ENCODE measurements around the gene RPS13. TPM values are rescaled to one million over a fixed set of nuclear protein-coding genes. Genes with fewer than 3 reads are reported as not detected.

RPS13 gene
- total and polyA plus RNA-seq, 9 of the 15 experiments (the other 6 are each of a cell fraction or from before 2014, with no cell fraction given), result 1,267 to 3,714 (median 1,762) TPM

DNA sequence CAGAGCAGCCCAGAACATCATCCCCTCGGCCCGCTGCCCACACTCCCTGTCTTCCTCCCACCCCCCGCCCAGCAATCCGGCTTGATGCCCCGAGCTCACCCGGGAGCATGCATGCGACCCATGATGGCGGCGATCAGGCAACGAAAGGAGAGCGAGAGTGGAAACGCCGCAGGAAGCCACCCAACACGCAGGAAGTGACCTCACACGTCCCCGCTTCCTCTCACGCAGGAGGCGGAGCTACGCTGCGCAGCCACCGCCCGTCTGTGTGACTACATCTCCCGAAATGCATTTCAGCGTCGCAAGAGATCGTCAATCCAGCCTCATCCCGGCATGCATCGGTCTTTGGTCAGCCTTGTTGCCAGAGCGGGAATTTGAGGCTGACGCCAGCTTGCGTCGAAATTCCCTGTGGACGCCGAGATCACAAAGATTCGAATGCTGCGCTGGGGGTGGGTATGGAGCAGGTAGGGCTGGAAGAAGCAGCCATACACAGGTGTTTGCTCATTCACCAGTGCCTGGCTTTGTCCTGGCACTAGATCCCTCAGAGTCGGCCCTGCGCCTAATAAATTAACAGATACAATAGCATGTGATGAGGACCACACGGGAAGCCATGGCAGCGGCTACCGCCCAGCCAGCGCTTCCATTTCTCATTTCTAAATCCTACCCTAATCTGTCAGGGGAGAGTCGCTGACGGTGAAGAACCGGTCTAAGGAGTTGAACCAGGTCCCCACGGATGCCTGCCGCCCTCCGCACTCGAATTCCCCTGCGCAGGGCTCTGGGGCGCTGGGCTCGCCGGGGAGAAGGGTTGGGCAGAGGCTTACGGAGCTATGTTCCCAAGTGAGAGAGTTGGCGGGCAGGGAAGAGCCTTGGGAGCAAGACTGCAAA lies at the start of gene RPS13 (continued):
- TF ChIP-seq, protein P1, sequence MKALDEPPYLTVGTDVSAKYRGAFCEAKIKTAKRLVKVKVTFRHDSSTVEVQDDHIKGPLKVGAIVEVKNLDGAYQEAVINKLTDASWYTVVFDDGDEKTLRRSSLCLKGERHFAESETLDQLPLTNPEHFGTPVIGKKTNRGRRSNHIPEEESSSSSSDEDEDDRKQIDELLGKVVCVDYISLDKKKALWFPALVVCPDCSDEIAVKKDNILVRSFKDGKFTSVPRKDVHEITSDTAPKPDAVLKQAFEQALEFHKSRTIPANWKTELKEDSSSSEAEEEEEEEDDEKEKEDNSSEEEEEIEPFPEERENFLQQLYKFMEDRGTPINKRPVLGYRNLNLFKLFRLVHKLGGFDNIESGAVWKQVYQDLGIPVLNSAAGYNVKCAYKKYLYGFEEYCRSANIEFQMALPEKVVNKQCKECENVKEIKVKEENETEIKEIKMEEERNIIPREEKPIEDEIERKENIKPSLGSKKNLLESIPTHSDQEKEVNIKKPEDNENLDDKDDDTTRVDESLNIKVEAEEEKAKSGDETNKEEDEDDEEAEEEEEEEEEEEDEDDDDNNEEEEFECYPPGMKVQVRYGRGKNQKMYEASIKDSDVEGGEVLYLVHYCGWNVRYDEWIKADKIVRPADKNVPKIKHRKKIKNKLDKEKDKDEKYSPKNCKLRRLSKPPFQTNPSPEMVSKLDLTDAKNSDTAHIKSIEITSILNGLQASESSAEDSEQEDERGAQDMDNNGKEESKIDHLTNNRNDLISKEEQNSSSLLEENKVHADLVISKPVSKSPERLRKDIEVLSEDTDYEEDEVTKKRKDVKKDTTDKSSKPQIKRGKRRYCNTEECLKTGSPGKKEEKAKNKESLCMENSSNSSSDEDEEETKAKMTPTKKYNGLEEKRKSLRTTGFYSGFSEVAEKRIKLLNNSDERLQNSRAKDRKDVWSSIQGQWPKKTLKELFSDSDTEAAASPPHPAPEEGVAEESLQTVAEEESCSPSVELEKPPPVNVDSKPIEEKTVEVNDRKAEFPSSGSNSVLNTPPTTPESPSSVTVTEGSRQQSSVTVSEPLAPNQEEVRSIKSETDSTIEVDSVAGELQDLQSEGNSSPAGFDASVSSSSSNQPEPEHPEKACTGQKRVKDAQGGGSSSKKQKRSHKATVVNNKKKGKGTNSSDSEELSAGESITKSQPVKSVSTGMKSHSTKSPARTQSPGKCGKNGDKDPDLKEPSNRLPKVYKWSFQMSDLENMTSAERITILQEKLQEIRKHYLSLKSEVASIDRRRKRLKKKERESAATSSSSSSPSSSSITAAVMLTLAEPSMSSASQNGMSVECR (CRISPR knock-in tag; IDR thresholded peaks at IDR 0.05), result peak; percentile 86; the same call in 1 of the 2 replicates
- TF ChIP-seq, protein P2, sequence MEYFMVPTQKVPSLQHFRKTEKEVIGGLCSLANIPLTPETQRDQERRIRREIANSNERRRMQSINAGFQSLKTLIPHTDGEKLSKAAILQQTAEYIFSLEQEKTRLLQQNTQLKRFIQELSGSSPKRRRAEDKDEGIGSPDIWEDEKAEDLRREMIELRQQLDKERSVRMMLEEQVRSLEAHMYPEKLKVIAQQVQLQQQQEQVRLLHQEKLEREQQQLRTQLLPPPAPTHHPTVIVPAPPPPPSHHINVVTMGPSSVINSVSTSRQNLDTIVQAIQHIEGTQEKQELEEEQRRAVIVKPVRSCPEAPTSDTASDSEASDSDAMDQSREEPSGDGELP (CRISPR knock-in tag; IDR thresholded peaks at IDR 0.05; ENCODE audit: borderline replicate concordance), result peak; percentile 85
- TF ChIP-seq FIP1L1 (IDR thresholded peaks at IDR 0.05; ENCODE audit: low read depth, low read length, poor library complexity, severe bottlenecking), result peak; percentile 43
- TF ChIP-seq SREBF1 (IDR thresholded peaks at IDR 0.05; ENCODE audit: borderline replicate concordance, low read depth, low read length), result 0 out of 2 replicates have a peak, but pooled peaks have one; percentile 64
- no peak for TF ChIP-seq FOXM1 (IDR thresholded peaks at IDR 0.05; ENCODE audit: low read depth)
- peak; percentile 74; the same call in 1 of the 2 replicates for TF ChIP-seq FOXM1 (CRISPR knock-in tag; IDR thresholded peaks at IDR 0.05; ENCODE audit: low read depth)
- TF ChIP-seq EHMT2 (IDR thresholded peaks at IDR 0.05), result peak; percentile 12; the same call in 1 of the 2 replicates
- TF ChIP-seq POLR2A (conservative IDR thresholded peaks at IDR 0.05), result peak; percentile 99
- peak; percentile 97 for TF ChIP-seq CEBPG (CRISPR knock-in tag; IDR thresholded peaks at IDR 0.05)
- TF ChIP-seq CEBPG (tag; conservative IDR thresholded peaks at IDR 0.05 in 1 of 2, IDR thresholded peaks at IDR 0.05 in 1 of 2), result peak in 1 of 2 experiments; percentile 64; a peak in 3 of 4 replicates
- TF ChIP-seq, protein P3, sequence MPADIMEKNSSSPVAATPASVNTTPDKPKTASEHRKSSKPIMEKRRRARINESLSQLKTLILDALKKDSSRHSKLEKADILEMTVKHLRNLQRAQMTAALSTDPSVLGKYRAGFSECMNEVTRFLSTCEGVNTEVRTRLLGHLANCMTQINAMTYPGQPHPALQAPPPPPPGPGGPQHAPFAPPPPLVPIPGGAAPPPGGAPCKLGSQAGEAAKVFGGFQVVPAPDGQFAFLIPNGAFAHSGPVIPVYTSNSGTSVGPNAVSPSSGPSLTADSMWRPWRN (IDR thresholded peaks at IDR 0.05; ENCODE audit: low read depth), result no peak
- TF ChIP-seq, protein P4, sequence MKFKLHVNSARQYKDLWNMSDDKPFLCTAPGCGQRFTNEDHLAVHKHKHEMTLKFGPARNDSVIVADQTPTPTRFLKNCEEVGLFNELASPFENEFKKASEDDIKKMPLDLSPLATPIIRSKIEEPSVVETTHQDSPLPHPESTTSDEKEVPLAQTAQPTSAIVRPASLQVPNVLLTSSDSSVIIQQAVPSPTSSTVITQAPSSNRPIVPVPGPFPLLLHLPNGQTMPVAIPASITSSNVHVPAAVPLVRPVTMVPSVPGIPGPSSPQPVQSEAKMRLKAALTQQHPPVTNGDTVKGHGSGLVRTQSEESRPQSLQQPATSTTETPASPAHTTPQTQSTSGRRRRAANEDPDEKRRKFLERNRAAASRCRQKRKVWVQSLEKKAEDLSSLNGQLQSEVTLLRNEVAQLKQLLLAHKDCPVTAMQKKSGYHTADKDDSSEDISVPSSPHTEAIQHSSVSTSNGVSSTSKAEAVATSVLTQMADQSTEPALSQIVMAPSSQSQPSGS (CRISPR knock-in tag; IDR thresholded peaks at IDR 0.05), result no peak; the same call in 1 of the 2 replicates
- TF ChIP-seq CCNT2 (IDR thresholded peaks at IDR 0.05; ENCODE audit: borderline replicate concordance, extremely low read depth, insufficient read length, low read depth, low read length), result peak; percentile 13
- TF ChIP-seq TCF3 (CRISPR knock-in tag; IDR thresholded peaks at IDR 0.05), result 0 out of 2 replicates have a peak, but pooled peaks have one; percentile 13
- TF ChIP-seq ZNF311 (CRISPR knock-in tag; IDR thresholded peaks at IDR 0.05), result no peak
- no peak for TF ChIP-seq PCBP2 (IDR thresholded peaks at IDR 0.05; ENCODE audit: low read depth, low read length, poor library complexity, severe bottlenecking)
- peak; percentile 99 for TF ChIP-seq SUPT5H (IDR thresholded peaks at IDR 0.05)
- TF ChIP-seq ZNF282 (CRISPR knock-in tag; IDR thresholded peaks at IDR 0.05), result no peak
